Progenitor cell of endocrine pancreas (in vitro differentiated cells): ENCODE results near the gene LYPD4. TPM values are rescaled to one million over a fixed set of nuclear protein-coding genes. Genes with fewer than 3 reads are reported as not detected.

Source experiments
- DNase-seq: peaks from one replicate; pipeline ENCODE4 v3.0.0; 2021; ENCODE audit warnings: low spot score; ENCODE audit not compliant: unreplicated experiment
- H3K27ac Mint-ChIP-seq: 2 replicates; pipeline ENCODE4 v1.8.0; 2021; ENCODE audit warnings: mild to moderate bottlenecking, moderate library complexity, mixed read lengths
- H3K27me3 Mint-ChIP-seq: 2 replicates; pipeline ENCODE4 v1.8.0; 2021; ENCODE audit warnings: mixed read lengths
- H3K36me3 Mint-ChIP-seq: 2 replicates; pipeline ENCODE4 v1.8.0; 2022; ENCODE audit warnings: mixed read lengths; ENCODE audit not compliant: insufficient read depth
- H3K4me1 Mint-ChIP-seq: 2 replicates; pipeline ENCODE4 v1.8.0; 2021; ENCODE audit warnings: low read depth, mixed read lengths
- H3K4me3 Mint-ChIP-seq: 2 replicates; pipeline ENCODE4 v1.8.0; 2021; ENCODE audit warnings: low read depth, mild to moderate bottlenecking, moderate library complexity, mixed read lengths
- H3K9me3 Mint-ChIP-seq: 2 replicates; pipeline ENCODE4 v1.8.0; 2021; ENCODE audit warnings: low read depth, mixed read lengths
- total RNA-seq: library from RNA; stranded (reverse); gene quantifications from 2 replicates; pipeline ENCODE4 v1.2.1, GENCODE V29; 2021
- TF ChIP-seq, protein P1 (sequence below): fragments of 200-600 bp; sonication (generic); IDR thresholded peaks from one replicate; pipeline ENCODE4 v1.5.0; 2021; ENCODE audit warnings: antibody characterized with exemption, mild to moderate bottlenecking; ENCODE audit not compliant: unreplicated experiment

The LYPD4 gene
- total RNA-seq, 1 donor from 2014 or later: not detected

GRCh38 chr19:41811981-41812380, 32.5 kb downstream of the LYPD4 start:
- H3K27ac Mint-ChIP-seq: no peak overlapping the region
- no peaks in the 10 kb centered on the region for H3K27me3 Mint-ChIP-seq
- H3K4me3 Mint-ChIP-seq: no peak overlapping the region
- no peaks in the 10 kb centered on the region for H3K4me1 Mint-ChIP-seq
- H3K36me3 Mint-ChIP-seq: no peaks in the 10 kb centered on the region
- peaks cover 12% of the 10 kb centered on the region for H3K9me3 Mint-ChIP-seq
- TF ChIP-seq, protein P1, sequence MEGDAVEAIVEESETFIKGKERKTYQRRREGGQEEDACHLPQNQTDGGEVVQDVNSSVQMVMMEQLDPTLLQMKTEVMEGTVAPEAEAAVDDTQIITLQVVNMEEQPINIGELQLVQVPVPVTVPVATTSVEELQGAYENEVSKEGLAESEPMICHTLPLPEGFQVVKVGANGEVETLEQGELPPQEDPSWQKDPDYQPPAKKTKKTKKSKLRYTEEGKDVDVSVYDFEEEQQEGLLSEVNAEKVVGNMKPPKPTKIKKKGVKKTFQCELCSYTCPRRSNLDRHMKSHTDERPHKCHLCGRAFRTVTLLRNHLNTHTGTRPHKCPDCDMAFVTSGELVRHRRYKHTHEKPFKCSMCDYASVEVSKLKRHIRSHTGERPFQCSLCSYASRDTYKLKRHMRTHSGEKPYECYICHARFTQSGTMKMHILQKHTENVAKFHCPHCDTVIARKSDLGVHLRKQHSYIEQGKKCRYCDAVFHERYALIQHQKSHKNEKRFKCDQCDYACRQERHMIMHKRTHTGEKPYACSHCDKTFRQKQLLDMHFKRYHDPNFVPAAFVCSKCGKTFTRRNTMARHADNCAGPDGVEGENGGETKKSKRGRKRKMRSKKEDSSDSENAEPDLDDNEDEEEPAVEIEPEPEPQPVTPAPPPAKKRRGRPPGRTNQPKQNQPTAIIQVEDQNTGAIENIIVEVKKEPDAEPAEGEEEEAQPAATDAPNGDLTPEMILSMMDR: no peak
- no peak for DNase-seq

GRCh38 chr19:41811036-41811435, 33.4 kb downstream of the LYPD4 start:
- Mint-ChIP-seq H3K27ac (no peak overlapping the region), H3K9me3 (peaks cover 15% of the 10 kb centered on the region), H3K4me1 (no peaks in the 10 kb centered on the region), H3K4me3 (no peak overlapping the region), H3K27me3 (no peaks in the 10 kb centered on the region), H3K36me3 (no peaks in the 10 kb centered on the region)
- TF ChIP-seq, protein P1: no peak
- no peak for DNase-seq

DNA sequence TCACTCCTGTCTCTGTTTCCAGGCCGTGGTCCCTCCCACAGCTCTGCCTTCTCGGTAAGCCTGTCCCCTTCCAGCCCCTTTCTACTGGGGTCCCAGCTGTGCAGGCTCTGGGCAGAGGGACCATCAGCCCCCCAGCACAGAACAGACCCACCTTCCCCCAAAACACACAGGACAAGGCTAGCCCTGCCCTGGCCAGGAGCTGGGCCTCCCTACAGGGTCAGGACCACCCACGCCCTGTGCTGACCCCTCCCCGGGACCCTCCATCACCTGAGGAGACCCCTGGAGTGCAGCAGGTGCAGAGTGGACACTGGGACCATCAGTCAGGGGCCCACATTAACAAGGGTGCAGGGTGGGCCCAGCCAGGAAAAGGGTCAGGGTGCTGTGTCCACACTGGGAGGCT, 34.2 kb downstream of the LYPD4 start:
- DNase-seq: no peak
- Mint-ChIP-seq H3K4me3 (no peak overlapping the region), H3K36me3 (no peaks in the 10 kb centered on the region), H3K4me1 (no peaks in the 10 kb centered on the region), H3K27ac (no peak overlapping the region), H3K27me3 (no peaks in the 10 kb centered on the region), H3K9me3 (peaks cover 20% of the 10 kb centered on the region)
- TF ChIP-seq, protein P1: no peak

DNA sequence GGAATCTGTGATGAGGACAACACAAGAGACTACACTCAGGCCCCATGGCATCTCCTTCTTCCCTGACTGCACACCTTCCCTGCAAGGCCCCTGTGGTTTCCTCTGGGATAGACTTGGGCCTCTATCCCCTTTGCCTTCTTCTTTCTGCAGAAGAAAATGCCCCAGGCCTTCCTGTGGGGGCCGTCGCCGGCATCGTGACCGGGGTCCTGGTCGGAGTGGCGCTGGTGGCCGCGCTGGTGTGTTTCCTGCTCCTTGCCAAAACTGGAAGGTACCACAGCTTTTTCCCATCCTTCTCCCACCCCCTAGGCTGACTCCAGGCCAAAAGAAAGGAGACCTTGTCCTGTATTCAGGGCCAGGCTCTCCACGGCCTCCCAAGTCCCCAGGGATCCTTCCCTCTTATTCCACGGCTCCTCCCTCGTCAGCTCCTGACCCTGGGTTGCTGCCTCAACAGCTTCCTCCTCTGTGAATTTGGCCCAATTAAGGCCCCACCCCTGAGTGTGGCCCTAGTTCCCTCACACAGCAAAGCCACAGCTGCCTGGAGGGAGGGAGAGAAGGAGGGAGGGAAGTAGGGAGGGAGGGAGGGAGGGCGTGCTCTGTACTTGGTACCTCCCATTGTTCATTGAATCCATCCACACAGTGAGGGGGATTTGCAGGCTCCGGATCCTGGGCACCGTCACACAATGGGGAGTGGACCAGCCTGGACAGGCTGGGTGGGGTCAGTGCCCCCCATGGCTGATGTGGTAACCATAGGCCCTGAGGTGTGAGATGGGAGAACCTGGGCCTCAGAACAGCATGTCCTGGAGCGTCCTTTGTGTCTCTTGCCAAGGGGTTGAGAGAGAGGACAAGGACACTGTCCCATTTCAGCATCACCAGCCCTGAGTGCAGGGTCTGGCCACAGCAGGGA, 35.6 kb downstream of the LYPD4 start:
- H3K27me3 Mint-ChIP-seq: no peaks in the 10 kb centered on the region
- H3K9me3 Mint-ChIP-seq: peaks cover 26% of the 10 kb centered on the region
- H3K36me3 Mint-ChIP-seq: no peaks in the 10 kb centered on the region
- H3K27ac Mint-ChIP-seq: no peak overlapping the region
- TF ChIP-seq, protein P1: no peak
- no peak for DNase-seq
- no peak overlapping the region for H3K4me3 Mint-ChIP-seq
- no peaks in the 10 kb centered on the region for H3K4me1 Mint-ChIP-seq

DNA sequence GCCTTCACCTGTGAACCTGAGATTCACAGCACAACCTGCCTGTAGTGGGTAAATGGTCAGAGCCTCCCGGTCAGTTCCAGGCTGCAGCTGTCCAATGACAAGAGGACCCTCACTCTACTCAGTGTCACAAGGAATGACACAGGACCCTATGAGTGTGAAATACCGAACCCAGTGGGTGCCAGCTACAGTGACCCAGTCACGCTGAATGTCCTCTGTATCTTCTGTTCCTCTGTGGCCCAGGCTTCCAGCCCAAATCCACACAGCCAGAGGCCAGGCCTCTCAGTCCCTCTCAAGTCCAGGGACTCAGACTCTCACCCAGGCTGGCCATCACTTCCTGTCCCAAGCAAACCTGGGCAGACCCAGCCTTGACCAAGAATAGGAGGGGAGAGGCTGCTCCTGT, 37.3 kb downstream of the LYPD4 start:
- Mint-ChIP-seq H3K27ac (no peak overlapping the region), H3K4me1 (no peaks in the 10 kb centered on the region), H3K27me3 (peaks cover 5% of the 10 kb centered on the region), H3K36me3 (no peaks in the 10 kb centered on the region), H3K9me3 (peaks cover 31% of the 10 kb centered on the region), H3K4me3 (no peak overlapping the region)
- no peak for DNase-seq
- TF ChIP-seq, protein P1: no peak
